Liver (tissue), 3 donors: ENCODE data around the gene AFDN.

Source experiments
- HNF4A ChIP-seq, 2 donors: conservative IDR thresholded peaks; 2 replicates each; pipeline ENCODE4 v1.6.1; 2016; ENCODE audit warnings: antibody characterized with exemption in 2 of 2, mild to moderate bottlenecking in 2 of 2
- SP1 ChIP-seq: IDR thresholded peaks from 2 replicates; pipeline ENCODE4 v1.6.1; 2018; ENCODE audit warnings: antibody characterized with exemption, mild to moderate bottlenecking
- TAF1 ChIP-seq: conservative IDR thresholded peaks from 2 replicates; pipeline ENCODE4 v1.6.1; 2016; ENCODE audit warnings: antibody characterized with exemption, mild to moderate bottlenecking
- YY1 ChIP-seq: IDR thresholded peaks from 2 replicates; pipeline ENCODE4 v1.6.1; 2016; ENCODE audit warnings: antibody characterized with exemption, mild to moderate bottlenecking
- TF ChIP-seq, protein P1 (sequence below): fragments of 150-350 bp; IDR thresholded peaks from 2 replicates; pipeline ENCODE4 v1.5.1; 2017; ENCODE audit warnings: improper control_type of control experiment, low read depth, low read length; ENCODE audit not compliant: missing input control
- TF ChIP-seq, protein P2 (sequence below): IDR thresholded peaks from 2 replicates; pipeline ENCODE4 v1.6.1; 2016; ENCODE audit warnings: antibody characterized with exemption, mild to moderate bottlenecking
- donor health status: healthy.
- donor health status: healthy.

DNA sequence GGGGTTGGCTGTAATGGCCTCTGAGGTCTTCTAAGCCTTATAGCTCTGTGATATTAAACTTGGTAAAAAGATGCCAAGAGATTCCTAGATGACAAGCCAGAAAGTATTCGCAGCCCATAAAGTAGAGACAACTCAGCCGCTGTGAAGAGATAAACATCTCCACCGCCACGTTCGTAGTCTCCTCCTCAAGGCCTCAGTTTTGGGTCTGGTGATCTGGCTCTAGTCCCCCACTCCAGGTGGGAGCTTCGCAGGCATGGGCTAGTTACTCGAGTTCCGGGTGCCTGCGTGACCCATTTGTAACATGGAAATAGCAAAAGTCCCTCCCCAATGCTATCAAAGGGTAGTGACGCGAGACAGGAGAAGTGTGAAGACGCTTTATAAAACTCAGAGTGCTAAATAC, 28.3 kb upstream of the AFDN start:
- TF ChIP-seq TAF1 (no peak), SP1 (no peak), YY1 (no peak), HNF4A (conservative IDR thresholded peaks at IDR 0.05) (no peak)
- TF ChIP-seq, protein P1, sequence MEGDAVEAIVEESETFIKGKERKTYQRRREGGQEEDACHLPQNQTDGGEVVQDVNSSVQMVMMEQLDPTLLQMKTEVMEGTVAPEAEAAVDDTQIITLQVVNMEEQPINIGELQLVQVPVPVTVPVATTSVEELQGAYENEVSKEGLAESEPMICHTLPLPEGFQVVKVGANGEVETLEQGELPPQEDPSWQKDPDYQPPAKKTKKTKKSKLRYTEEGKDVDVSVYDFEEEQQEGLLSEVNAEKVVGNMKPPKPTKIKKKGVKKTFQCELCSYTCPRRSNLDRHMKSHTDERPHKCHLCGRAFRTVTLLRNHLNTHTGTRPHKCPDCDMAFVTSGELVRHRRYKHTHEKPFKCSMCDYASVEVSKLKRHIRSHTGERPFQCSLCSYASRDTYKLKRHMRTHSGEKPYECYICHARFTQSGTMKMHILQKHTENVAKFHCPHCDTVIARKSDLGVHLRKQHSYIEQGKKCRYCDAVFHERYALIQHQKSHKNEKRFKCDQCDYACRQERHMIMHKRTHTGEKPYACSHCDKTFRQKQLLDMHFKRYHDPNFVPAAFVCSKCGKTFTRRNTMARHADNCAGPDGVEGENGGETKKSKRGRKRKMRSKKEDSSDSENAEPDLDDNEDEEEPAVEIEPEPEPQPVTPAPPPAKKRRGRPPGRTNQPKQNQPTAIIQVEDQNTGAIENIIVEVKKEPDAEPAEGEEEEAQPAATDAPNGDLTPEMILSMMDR: no peak
- TF ChIP-seq, protein P2, sequence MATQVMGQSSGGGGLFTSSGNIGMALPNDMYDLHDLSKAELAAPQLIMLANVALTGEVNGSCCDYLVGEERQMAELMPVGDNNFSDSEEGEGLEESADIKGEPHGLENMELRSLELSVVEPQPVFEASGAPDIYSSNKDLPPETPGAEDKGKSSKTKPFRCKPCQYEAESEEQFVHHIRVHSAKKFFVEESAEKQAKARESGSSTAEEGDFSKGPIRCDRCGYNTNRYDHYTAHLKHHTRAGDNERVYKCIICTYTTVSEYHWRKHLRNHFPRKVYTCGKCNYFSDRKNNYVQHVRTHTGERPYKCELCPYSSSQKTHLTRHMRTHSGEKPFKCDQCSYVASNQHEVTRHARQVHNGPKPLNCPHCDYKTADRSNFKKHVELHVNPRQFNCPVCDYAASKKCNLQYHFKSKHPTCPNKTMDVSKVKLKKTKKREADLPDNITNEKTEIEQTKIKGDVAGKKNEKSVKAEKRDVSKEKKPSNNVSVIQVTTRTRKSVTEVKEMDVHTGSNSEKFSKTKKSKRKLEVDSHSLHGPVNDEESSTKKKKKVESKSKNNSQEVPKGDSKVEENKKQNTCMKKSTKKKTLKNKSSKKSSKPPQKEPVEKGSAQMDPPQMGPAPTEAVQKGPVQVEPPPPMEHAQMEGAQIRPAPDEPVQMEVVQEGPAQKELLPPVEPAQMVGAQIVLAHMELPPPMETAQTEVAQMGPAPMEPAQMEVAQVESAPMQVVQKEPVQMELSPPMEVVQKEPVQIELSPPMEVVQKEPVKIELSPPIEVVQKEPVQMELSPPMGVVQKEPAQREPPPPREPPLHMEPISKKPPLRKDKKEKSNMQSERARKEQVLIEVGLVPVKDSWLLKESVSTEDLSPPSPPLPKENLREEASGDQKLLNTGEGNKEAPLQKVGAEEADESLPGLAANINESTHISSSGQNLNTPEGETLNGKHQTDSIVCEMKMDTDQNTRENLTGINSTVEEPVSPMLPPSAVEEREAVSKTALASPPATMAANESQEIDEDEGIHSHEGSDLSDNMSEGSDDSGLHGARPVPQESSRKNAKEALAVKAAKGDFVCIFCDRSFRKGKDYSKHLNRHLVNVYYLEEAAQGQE: no peak
